ENCODE data around the gene ZRSR2.

DNA sequence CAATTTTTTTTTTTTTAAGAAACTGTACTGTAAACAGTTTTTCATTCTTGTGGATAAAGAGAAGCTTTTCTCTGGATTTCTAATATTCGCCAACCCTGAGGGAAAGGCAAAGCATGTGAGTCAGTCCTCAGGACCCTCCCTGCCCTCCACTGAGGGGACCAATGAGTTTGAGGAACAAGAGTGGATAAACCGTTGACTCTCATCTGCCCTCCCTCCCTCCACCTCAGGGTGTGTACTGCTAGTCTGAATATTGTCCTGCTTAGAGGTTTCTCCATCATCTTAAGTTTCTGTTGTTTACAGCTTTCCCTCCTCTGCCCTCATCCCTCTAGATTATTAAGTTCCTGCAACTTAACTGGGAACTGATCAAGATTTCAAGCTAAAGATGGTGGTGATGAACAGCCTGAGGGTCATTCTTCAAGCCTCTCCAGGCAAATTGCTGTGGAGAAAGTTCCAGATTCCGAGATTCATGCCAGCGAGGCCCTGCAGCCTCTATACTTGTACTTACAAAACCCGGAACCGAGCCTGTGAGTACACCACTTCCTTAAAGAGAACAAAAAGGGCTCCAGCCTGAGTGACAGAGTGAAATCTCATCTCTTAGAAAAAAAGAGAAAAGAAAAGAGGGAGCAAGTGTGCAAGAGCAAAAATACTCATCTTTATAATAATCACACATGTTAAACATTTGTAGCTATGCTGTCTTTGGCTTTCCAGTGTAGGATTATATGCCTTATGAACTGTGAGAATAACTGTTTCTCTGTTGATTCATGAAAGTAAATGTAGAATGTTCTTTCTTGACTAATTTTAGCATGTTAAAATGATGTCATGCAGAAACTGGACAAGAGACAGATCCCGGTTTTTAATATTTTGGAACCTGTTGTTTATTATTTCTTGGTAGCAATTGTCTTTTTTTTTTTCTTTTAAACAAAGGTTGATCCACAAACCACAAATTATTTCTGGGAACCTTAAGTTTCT, 40.4 kb upstream of the ZRSR2 start:
- no peak for TF ChIP-seq CTCF (conservative IDR thresholded peaks at IDR 0.05; ENCODE audit: low read length)
- TF ChIP-seq EZH2phosphoT487 (IDR thresholded peaks at IDR 0.05; ENCODE audit: borderline replicate concordance) = no peak

All from Loucy (cell line).